Esophagus squamous epithelium (tissue), 4 donors: ENCODE results near the gene OR4C3.

Experiments used
- POLR2A ChIP-seq, 4 donors: fragments of 450-650 bp; IDR thresholded peaks; one replicate each; pipeline ENCODE4 v1.6.1; 2017; ENCODE audit warnings: antibody characterized with exemption in 4 of 4, mild to moderate bottlenecking in 4 of 4, moderate library complexity in 3 of 4
- TF ChIP-seq, protein P1 (sequence below), 6 experiments: fragments of 450-650 bp in 4 of 6; fragments of 200-600 bp in 2 of 6; sonication (generic) in 2 of 6; IDR thresholded peaks; one replicate each; pipeline ENCODE4 v1.5.1; 2016 to 2019; ENCODE audit warnings: antibody characterized with exemption in 6 of 6, mild to moderate bottlenecking in 4 of 6, moderate library complexity in 4 of 6

DNA sequence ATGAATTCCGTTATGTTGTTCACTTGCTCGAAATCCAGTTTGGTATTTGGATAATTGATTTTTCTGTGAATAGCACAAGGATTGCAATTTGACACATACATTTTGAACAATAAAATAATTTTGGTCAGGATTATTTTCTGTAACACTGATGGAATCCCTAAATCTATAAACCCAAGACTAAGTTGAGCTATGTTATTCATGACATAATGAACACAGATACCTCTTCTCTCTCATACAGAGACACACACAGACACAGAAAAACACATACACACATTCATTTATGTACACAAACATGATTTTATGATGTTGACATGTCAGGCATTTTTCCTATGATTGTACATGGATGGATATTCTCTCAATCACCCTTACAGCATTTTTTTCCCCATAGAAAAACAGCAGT lies 41.6 kb downstream of the OR4C3 start, which contains the start of gene OR4C5:
- TF ChIP-seq POLR2A (IDR thresholded peaks at IDR 0.05), result no peak
- TF ChIP-seq, protein P1, sequence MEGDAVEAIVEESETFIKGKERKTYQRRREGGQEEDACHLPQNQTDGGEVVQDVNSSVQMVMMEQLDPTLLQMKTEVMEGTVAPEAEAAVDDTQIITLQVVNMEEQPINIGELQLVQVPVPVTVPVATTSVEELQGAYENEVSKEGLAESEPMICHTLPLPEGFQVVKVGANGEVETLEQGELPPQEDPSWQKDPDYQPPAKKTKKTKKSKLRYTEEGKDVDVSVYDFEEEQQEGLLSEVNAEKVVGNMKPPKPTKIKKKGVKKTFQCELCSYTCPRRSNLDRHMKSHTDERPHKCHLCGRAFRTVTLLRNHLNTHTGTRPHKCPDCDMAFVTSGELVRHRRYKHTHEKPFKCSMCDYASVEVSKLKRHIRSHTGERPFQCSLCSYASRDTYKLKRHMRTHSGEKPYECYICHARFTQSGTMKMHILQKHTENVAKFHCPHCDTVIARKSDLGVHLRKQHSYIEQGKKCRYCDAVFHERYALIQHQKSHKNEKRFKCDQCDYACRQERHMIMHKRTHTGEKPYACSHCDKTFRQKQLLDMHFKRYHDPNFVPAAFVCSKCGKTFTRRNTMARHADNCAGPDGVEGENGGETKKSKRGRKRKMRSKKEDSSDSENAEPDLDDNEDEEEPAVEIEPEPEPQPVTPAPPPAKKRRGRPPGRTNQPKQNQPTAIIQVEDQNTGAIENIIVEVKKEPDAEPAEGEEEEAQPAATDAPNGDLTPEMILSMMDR (IDR thresholded peaks at IDR 0.05), result no peak
